ENCODE results near the gene KRT79. TPM values are rescaled to one million over a fixed set of nuclear protein-coding genes. Genes with fewer than 3 reads are reported as not detected.

Gene KRT79
- total and polyA plus RNA-seq, 4 donors, result not detected

DNA sequence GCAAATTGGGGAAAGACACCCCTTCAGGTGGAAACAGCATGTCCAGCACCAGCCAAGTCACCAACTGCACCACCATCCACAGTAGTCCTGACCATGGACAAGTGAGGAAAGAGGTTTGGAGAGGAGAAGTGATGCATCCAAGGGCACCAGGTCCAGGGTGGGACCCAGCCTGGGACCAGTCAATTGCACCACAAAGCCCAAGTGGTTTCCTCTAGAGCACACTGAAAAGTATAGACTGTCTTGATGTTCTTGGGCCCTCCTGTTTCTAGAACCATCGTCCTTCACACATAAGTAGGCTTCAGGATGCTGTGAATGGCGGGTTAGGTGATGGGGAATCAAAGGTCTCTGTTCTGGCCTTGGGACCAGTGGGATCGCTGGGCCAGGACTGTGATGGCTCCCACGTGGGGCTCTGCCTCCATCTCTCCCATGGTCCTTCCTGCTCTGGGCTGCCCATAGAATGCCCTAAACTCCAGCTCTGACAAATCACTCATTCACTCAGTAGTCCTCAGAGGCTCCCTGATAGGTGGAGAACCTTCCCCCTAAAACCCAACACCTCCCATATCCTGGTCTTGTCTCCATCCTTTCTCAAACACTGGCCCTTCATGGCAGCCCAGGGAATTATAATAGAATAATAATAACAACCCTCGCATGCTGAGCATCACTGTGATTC, 9.2 kb downstream of the KRT79 start:
- WGBS, result 88% methylated on average over 5 of the region's 5 CpGs
- Histone ChIP-seq H3K36me3 (ENCODE audit: control insufficient read depth in 4 of 4, insufficient read depth in 3 of 4, low read depth in 1 of 4, low read length in 3 of 4) (no peaks in the 10 kb centered on the region), H3K4me3 (ENCODE audit: low read depth in 1 of 3, low read length in 3 of 3) (no peak overlapping the region), H3K27ac (ENCODE audit: low read depth in 1 of 2, low read length in 2 of 2) (no peak overlapping the region), H3K4me1 (ENCODE audit: control insufficient read depth in 4 of 4, insufficient read depth in 4 of 4, low read length in 3 of 4) (no peaks in the 10 kb centered on the region), H3K9me3 (ENCODE audit: control insufficient read depth in 4 of 4, low read length in 3 of 4) (no peaks in the 10 kb centered on the region), H3K9ac (ENCODE audit: low read depth in 1 of 2, low read length in 2 of 2) (no peak overlapping the region), H3K27me3 (ENCODE audit: control insufficient read depth in 4 of 4, insufficient read depth in 4 of 4, low read length in 3 of 4) (no peaks in the 10 kb centered on the region)
- no peak for DNase-seq (ENCODE audit: low spot score)
- no peak for TF ChIP-seq ATF3 (IDR thresholded peaks at IDR 0.05)
- TF ChIP-seq, protein P1, sequence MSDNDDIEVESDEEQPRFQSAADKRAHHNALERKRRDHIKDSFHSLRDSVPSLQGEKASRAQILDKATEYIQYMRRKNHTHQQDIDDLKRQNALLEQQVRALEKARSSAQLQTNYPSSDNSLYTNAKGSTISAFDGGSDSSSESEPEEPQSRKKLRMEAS (IDR thresholded peaks at IDR 0.05), result no peak
- no peak for TF ChIP-seq RXRA (IDR thresholded peaks at IDR 0.05)
- no peak for TF ChIP-seq JUND (IDR thresholded peaks at IDR 0.05)
- no peak for TF ChIP-seq YY1 (IDR thresholded peaks at IDR 0.05)
- TF ChIP-seq HNF4G (IDR thresholded peaks at IDR 0.05), result no peak
- no peak for TF ChIP-seq CTCF (IDR thresholded peaks at IDR 0.05; ENCODE audit: low read depth, low read length, missing input control)
- TF ChIP-seq FOXA2 (IDR thresholded peaks at IDR 0.05), result no peak

GRCh38 chr12:52823761-52824450, 10.2 kb downstream of the KRT79 start:
- WGBS, result 88% methylated on average over 15 of the region's 15 CpGs
- TF ChIP-seq, protein P2, sequence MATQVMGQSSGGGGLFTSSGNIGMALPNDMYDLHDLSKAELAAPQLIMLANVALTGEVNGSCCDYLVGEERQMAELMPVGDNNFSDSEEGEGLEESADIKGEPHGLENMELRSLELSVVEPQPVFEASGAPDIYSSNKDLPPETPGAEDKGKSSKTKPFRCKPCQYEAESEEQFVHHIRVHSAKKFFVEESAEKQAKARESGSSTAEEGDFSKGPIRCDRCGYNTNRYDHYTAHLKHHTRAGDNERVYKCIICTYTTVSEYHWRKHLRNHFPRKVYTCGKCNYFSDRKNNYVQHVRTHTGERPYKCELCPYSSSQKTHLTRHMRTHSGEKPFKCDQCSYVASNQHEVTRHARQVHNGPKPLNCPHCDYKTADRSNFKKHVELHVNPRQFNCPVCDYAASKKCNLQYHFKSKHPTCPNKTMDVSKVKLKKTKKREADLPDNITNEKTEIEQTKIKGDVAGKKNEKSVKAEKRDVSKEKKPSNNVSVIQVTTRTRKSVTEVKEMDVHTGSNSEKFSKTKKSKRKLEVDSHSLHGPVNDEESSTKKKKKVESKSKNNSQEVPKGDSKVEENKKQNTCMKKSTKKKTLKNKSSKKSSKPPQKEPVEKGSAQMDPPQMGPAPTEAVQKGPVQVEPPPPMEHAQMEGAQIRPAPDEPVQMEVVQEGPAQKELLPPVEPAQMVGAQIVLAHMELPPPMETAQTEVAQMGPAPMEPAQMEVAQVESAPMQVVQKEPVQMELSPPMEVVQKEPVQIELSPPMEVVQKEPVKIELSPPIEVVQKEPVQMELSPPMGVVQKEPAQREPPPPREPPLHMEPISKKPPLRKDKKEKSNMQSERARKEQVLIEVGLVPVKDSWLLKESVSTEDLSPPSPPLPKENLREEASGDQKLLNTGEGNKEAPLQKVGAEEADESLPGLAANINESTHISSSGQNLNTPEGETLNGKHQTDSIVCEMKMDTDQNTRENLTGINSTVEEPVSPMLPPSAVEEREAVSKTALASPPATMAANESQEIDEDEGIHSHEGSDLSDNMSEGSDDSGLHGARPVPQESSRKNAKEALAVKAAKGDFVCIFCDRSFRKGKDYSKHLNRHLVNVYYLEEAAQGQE (IDR thresholded peaks at IDR 0.05), result no peak
- TF ChIP-seq, protein P1 (IDR thresholded peaks at IDR 0.05), result no peak
- TF ChIP-seq RAD21 (IDR thresholded peaks at IDR 0.05) (no peak), JUND (IDR thresholded peaks at IDR 0.05) (no peak), FOXA2 (IDR thresholded peaks at IDR 0.05) (no peak), EGR1 (IDR thresholded peaks at IDR 0.05; ENCODE audit: low read depth in 2 of 2) (no peak), HNF4A (conservative IDR thresholded peaks at IDR 0.05) (no peak), CTCF (IDR thresholded peaks at IDR 0.05; ENCODE audit: low read depth, low read length, missing input control) (no peak), ZBTB33 (IDR thresholded peaks at IDR 0.05) (no peak), ATF3 (IDR thresholded peaks at IDR 0.05) (no peak), NR2F2 (IDR thresholded peaks at IDR 0.05) (no peak), RXRA (IDR thresholded peaks at IDR 0.05) (no peak), YY1 (IDR thresholded peaks at IDR 0.05) (no peak), SP1 (IDR thresholded peaks at IDR 0.05) (no peak), HNF4G (IDR thresholded peaks at IDR 0.05) (no peak), TAF1 (conservative IDR thresholded peaks at IDR 0.05) (no peak), FOXA1 (IDR thresholded peaks at IDR 0.05) (no peak), GABPA (IDR thresholded peaks at IDR 0.05 in 1 of 2, conservative IDR thresholded peaks at IDR 0.05 in 1 of 2) (no peak)
- Histone ChIP-seq H3K4me3 (ENCODE audit: low read depth in 1 of 3, low read length in 3 of 3) (no peak overlapping the region), H3K9ac (ENCODE audit: low read depth in 1 of 2, low read length in 2 of 2) (no peak overlapping the region), H3K36me3 (ENCODE audit: control insufficient read depth in 4 of 4, insufficient read depth in 3 of 4, low read depth in 1 of 4, low read length in 3 of 4) (no peaks in the 10 kb centered on the region), H3K9me3 (ENCODE audit: control insufficient read depth in 4 of 4, low read length in 3 of 4) (no peaks in the 10 kb centered on the region), H3K4me1 (ENCODE audit: control insufficient read depth in 4 of 4, insufficient read depth in 4 of 4, low read length in 3 of 4) (no peaks in the 10 kb centered on the region), H3K27me3 (ENCODE audit: control insufficient read depth in 4 of 4, insufficient read depth in 4 of 4, low read length in 3 of 4) (no peaks in the 10 kb centered on the region), H3K27ac (ENCODE audit: low read depth in 1 of 2, low read length in 2 of 2) (no peak overlapping the region)
- DNase-seq (ENCODE audit: low spot score), result no peak
